ENCODE results near the gene GPC6. TPM values are rescaled to one million over a fixed set of nuclear protein-coding genes. Genes with fewer than 3 reads are reported as not detected.

Gene GPC6
- total RNA-seq, 2 donors from 2014 or later: 35.9 to 61.9 TPM

- peak; percentile 47 for DNase-seq (ENCODE audit: low spot score)
- intact Hi-C loops (cut with DNase I): no loop called here
Observed at GRCh38 chr13:93882086-93882651, 655.6 kb downstream of the GPC6 start.

- no peak for DNase-seq (ENCODE audit: low spot score)
- intact Hi-C loops (cut with DNase I): no loop called here
Observed at GRCh38 chr13:93889430-93889951, 662.9 kb downstream of the GPC6 start.

GRCh38 chr13:93899981-93900380, 673.4 kb downstream of the GPC6 start:
- intact Hi-C loops (cut with DNase I): no loop called here
- no peak for DNase-seq (ENCODE audit: low spot score)

GRCh38 chr13:93900731-93901130, 674.1 kb downstream of the GPC6 start:
- no peak for DNase-seq (ENCODE audit: low spot score)
- intact Hi-C loops (cut with DNase I): no loop called here

GRCh38 chr13:93903909-93904308, 677.3 kb downstream of the GPC6 start:
- DNase-seq (ENCODE audit: low spot score): no peak
- intact Hi-C loops (cut with DNase I): no loop called here

GRCh38 chr13:93915269-93915809, 688.7 kb downstream of the GPC6 start:
- intact Hi-C loops (cut with DNase I): no loop called here
- DNase-seq (ENCODE audit: low spot score): no peak

- intact Hi-C loops (cut with DNase I): no loop called here
- no peak for DNase-seq (ENCODE audit: low spot score)
Observed at GRCh38 chr13:93922063-93922855, 695.7 kb downstream of the GPC6 start.

- intact Hi-C loops (cut with DNase I): no loop called here
- no peak for DNase-seq (ENCODE audit: low spot score)
Observed at GRCh38 chr13:93925990-93926389, 699.4 kb downstream of the GPC6 start.

- intact Hi-C loops (cut with DNase I): no loop called here
- no peak for DNase-seq (ENCODE audit: low spot score)
Observed at GRCh38 chr13:93926425-93926824, 699.8 kb downstream of the GPC6 start.

GRCh38 chr13:93927431-93927830, 700.8 kb downstream of the GPC6 start:
- no peak for DNase-seq (ENCODE audit: low spot score)
- intact Hi-C loops (cut with DNase I): no loop called here

- intact Hi-C loops (cut with DNase I): no loop called here
- DNase-seq (ENCODE audit: low spot score): no peak
Observed at GRCh38 chr13:93932901-93933300, 706.3 kb downstream of the GPC6 start.

GRCh38 chr13:93936901-93937300, 710.3 kb downstream of the GPC6 start:
- intact Hi-C loops (cut with DNase I): no loop called here
- no peak for DNase-seq (ENCODE audit: low spot score)

- intact Hi-C loops (cut with DNase I): no loop called here
- DNase-seq (ENCODE audit: low spot score): no peak
Observed at GRCh38 chr13:93941444-93941843, 714.8 kb downstream of the GPC6 start.

- DNase-seq (ENCODE audit: low spot score): no peak
- intact Hi-C loops (cut with DNase I): no loop called here
Observed at GRCh38 chr13:93942016-93942415, 715.4 kb downstream of the GPC6 start.

GRCh38 chr13:93945621-93946020, 719.0 kb downstream of the GPC6 start:
- no peak for DNase-seq (ENCODE audit: low spot score)
- intact Hi-C loops (cut with DNase I): no loop called here

- DNase-seq (ENCODE audit: low spot score): no peak
- intact Hi-C loops (cut with DNase I): no loop called here
Observed at GRCh38 chr13:93946994-93947393, 720.4 kb downstream of the GPC6 start.

- intact Hi-C loops (cut with DNase I): no loop called here
- DNase-seq (ENCODE audit: low spot score): no peak
Observed at GRCh38 chr13:93947651-93948050, 721.0 kb downstream of the GPC6 start.

GRCh38 chr13:93948162-93948922, 721.7 kb downstream of the GPC6 start:
- intact Hi-C loops (cut with DNase I): no loop called here
- DNase-seq (ENCODE audit: low spot score): no peak

- no peak for DNase-seq (ENCODE audit: low spot score)
- intact Hi-C loops (cut with DNase I): no loop called here
Observed at GRCh38 chr13:93951108-93951507, 724.5 kb downstream of the GPC6 start.

GRCh38 chr13:93951951-93952350, 725.3 kb downstream of the GPC6 start:
- intact Hi-C loops (cut with DNase I): no loop called here
- no peak for DNase-seq (ENCODE audit: low spot score)
